Adipocyte (in vitro differentiated cells): Measurements from ENCODE around the gene DLG1.

Experiments
- DNase-seq: peaks from one replicate; pipeline ENCODE4 v3.0.0-alpha.2; 2015; ENCODE audit warnings: low read depth
- H3K27me3 ChIP-seq: replicated peaks from 2 replicates; pipeline ENCODE4 v1.7.0; 2013; ENCODE audit warnings: mild to moderate bottlenecking, low read length, moderate library complexity; ENCODE audit not compliant: control insufficient read depth, insufficient read depth
- H3K36me3 ChIP-seq: 2 replicates; pipeline ENCODE4 v1.7.0; 2013; ENCODE audit warnings: low read length, mild to moderate bottlenecking, moderate library complexity; ENCODE audit not compliant: control insufficient read depth, insufficient read depth, severe bottlenecking
- H3K4me1 ChIP-seq: 2 replicates; pipeline ENCODE4 v1.7.0; 2013; ENCODE audit warnings: mild to moderate bottlenecking, low read length, moderate library complexity; ENCODE audit not compliant: control insufficient read depth, insufficient read depth
- H3K4me3 ChIP-seq: 2 replicates; pipeline ENCODE4 v1.7.0; 2013; ENCODE audit warnings: mild to moderate bottlenecking, low read length, moderate library complexity
- H3K9ac ChIP-seq: 2 replicates; pipeline ENCODE4 v1.7.0; 2013; ENCODE audit warnings: mild to moderate bottlenecking, low read length, moderate library complexity
- H3K9me3 ChIP-seq: 2 replicates; pipeline ENCODE4 v1.7.0; 2013; ENCODE audit warnings: mild to moderate bottlenecking, low read length, moderate library complexity; ENCODE audit not compliant: control insufficient read depth

The DLG1 gene

GRCh38 chr3:197189623-197190022 is 108.8 kb downstream of the DLG1 start:
- Histone ChIP-seq H3K27me3 (no peaks in the 10 kb centered on the region), H3K4me3 (no peak overlapping the region), H3K9ac (no peak overlapping the region), H3K36me3 (no peaks in the 10 kb centered on the region), H3K4me1 (peaks cover 23% of the 10 kb centered on the region), H3K9me3 (no peaks in the 10 kb centered on the region)
- no peak for DNase-seq

- H3K4me1 ChIP-seq, result peaks cover 28% of the 10 kb centered on the region
- no peaks in the 10 kb centered on the region for H3K36me3 ChIP-seq
- no peak overlapping the region for H3K9ac ChIP-seq
- H3K4me3 ChIP-seq, result no peak overlapping the region
- no peaks in the 10 kb centered on the region for H3K27me3 ChIP-seq
- no peak for DNase-seq
- H3K9me3 ChIP-seq, result no peaks in the 10 kb centered on the region
Measured at GRCh38 chr3:197188963-197189362, 109.4 kb downstream of the DLG1 start.

- peaks cover 35% of the 10 kb centered on the region for H3K4me1 ChIP-seq
- H3K9me3 ChIP-seq, result no peaks in the 10 kb centered on the region
- H3K9ac ChIP-seq, result peak overlapping the region; percentile 40
- no peaks in the 10 kb centered on the region for H3K27me3 ChIP-seq
- no peaks in the 10 kb centered on the region for H3K36me3 ChIP-seq
- H3K4me3 ChIP-seq, result no peak overlapping the region
- peak; percentile 85 for DNase-seq
Measured at GRCh38 chr3:197186887-197187588, 111.4 kb downstream of the DLG1 start.

DNA sequence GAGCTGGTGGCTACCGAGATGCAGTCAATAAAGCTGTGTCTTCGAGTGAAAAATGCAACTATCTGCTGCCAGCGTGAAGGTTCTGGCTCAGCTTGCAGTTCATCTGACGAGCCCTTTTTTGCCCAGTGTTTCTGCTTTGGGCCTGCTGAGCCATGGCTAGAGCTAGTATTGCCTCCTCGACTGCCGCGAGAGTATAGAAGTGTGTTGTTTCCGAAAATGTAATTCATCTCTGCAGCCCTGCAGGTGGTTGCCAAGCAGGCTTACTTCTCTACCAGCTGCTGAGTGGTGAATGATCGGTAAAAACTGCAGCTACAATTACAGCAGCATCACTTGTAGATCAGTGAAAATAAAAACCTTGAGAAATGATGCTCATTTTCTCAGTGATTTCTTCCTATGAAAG is 114.8 kb downstream of the DLG1 start:
- Histone ChIP-seq H3K9ac (no peak overlapping the region), H3K27me3 (no peaks in the 10 kb centered on the region), H3K36me3 (no peaks in the 10 kb centered on the region), H3K4me3 (no peak overlapping the region), H3K4me1 (peaks cover 41% of the 10 kb centered on the region), H3K9me3 (no peaks in the 10 kb centered on the region)
- DNase-seq, result no peak

- peaks cover 52% of the 10 kb centered on the region for H3K4me1 ChIP-seq
- H3K36me3 ChIP-seq, result no peaks in the 10 kb centered on the region
- peak overlapping the region; percentile 69 for H3K4me3 ChIP-seq
- peak overlapping the region; percentile 80 for H3K9ac ChIP-seq
- DNase-seq, result peak; percentile 30
- H3K27me3 ChIP-seq, result no peaks in the 10 kb centered on the region
- no peaks in the 10 kb centered on the region for H3K9me3 ChIP-seq
Measured at GRCh38 chr3:197181741-197182140, 116.7 kb downstream of the DLG1 start.

GRCh38 chr3:197178998-197179397 is 119.4 kb downstream of the DLG1 start:
- Histone ChIP-seq H3K9me3 (no peaks in the 10 kb centered on the region), H3K9ac (no peak overlapping the region), H3K36me3 (no peaks in the 10 kb centered on the region), H3K4me1 (peaks cover 67% of the 10 kb centered on the region), H3K4me3 (no peak overlapping the region), H3K27me3 (no peaks in the 10 kb centered on the region)
- DNase-seq, result no peak

GRCh38 chr3:197175503-197175902 is 122.9 kb downstream of the DLG1 start:
- Histone ChIP-seq H3K9me3 (no peaks in the 10 kb centered on the region), H3K9ac (no peak overlapping the region), H3K4me1 (peaks cover 50% of the 10 kb centered on the region), H3K4me3 (no peak overlapping the region), H3K27me3 (no peaks in the 10 kb centered on the region), H3K36me3 (no peaks in the 10 kb centered on the region)
- no peak for DNase-seq

GRCh38 chr3:197174927-197175326 is 123.5 kb downstream of the DLG1 start:
- H3K9me3 ChIP-seq, result no peaks in the 10 kb centered on the region
- no peaks in the 10 kb centered on the region for H3K36me3 ChIP-seq
- no peak overlapping the region for H3K4me3 ChIP-seq
- no peak overlapping the region for H3K9ac ChIP-seq
- H3K27me3 ChIP-seq, result no peaks in the 10 kb centered on the region
- DNase-seq, result no peak
- peaks cover 45% of the 10 kb centered on the region for H3K4me1 ChIP-seq

- no peak overlapping the region for H3K9ac ChIP-seq
- H3K36me3 ChIP-seq, result no peaks in the 10 kb centered on the region
- H3K27me3 ChIP-seq, result no peaks in the 10 kb centered on the region
- H3K4me1 ChIP-seq, result peaks cover 45% of the 10 kb centered on the region
- no peak for DNase-seq
- H3K9me3 ChIP-seq, result no peaks in the 10 kb centered on the region
- H3K4me3 ChIP-seq, result no peak overlapping the region
Measured at GRCh38 chr3:197173620-197174019, 124.8 kb downstream of the DLG1 start.

- Histone ChIP-seq H3K36me3 (no peaks in the 10 kb centered on the region), H3K4me3 (no peak overlapping the region), H3K9ac (no peak overlapping the region), H3K4me1 (peaks cover 31% of the 10 kb centered on the region), H3K27me3 (no peaks in the 10 kb centered on the region), H3K9me3 (no peaks in the 10 kb centered on the region)
- no peak for DNase-seq
Measured at GRCh38 chr3:197171481-197172067, 126.8 kb downstream of the DLG1 start.

DNA sequence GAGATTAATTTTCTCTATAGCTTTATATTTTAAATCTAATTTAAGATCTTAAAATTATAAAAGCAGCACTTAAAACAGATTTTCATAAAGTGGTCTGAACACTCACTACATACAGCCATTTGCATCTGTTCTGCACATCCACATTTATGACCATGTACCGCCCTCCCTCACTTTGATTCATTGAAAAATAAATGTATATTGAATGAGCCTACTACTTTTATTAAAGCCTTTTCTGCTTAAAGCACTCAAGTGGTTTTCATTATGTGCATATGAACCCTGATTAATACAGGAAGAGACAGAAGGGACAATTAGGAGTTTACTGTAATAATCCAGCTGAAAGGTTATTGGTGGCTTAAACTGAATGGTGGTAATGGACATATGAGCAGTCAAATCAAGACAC is 129.4 kb downstream of the DLG1 start:
- H3K4me3 ChIP-seq, result no peak overlapping the region
- no peaks in the 10 kb centered on the region for H3K36me3 ChIP-seq
- H3K4me1 ChIP-seq, result peaks cover 12% of the 10 kb centered on the region
- DNase-seq, result no peak
- no peaks in the 10 kb centered on the region for H3K9me3 ChIP-seq
- H3K9ac ChIP-seq, result no peak overlapping the region
- H3K27me3 ChIP-seq, result no peaks in the 10 kb centered on the region

- DNase-seq, result peak; percentile 59
- H3K9me3 ChIP-seq, result no peaks in the 10 kb centered on the region
- H3K27me3 ChIP-seq, result no peaks in the 10 kb centered on the region
Measured at GRCh38 chr3:197168606-197169005, 129.8 kb downstream of the DLG1 start.

More at GRCh38 chr3:197168606-197169005, 129.8 kb downstream of the DLG1 start:
- H3K4me3 ChIP-seq, result no peak overlapping the region
- no peaks in the 10 kb centered on the region for H3K36me3 ChIP-seq
- peaks cover 12% of the 10 kb centered on the region for H3K4me1 ChIP-seq
- H3K9ac ChIP-seq, result no peak overlapping the region
